Lower lobe of right lung (tissue), 2 donors: Measurements from ENCODE around the gene POP4. TPM values are rescaled to one million over a fixed set of nuclear protein-coding genes. Genes with fewer than 3 reads are reported as not detected.

ENCODE experiments used
- ATAC-seq, 2 donors: fragments of 200-7000 bp; cut with Tn5 transposase; one replicate each; pipeline ENCODE4 v1.9.1; 2020 to 2022; ENCODE audit warnings: mild to moderate bottlenecking in 2 of 2, moderate library complexity in 2 of 2
- DNase-seq: peaks from one replicate; pipeline ENCODE4 v3.0.0-alpha.2; 2020
- H3K27ac ChIP-seq: fragments of 200-600 bp; one replicate; pipeline ENCODE4 v1.8.0; 2022
- H3K27me3 ChIP-seq: fragments of 200-600 bp; one replicate; pipeline ENCODE4 v1.8.0; 2022; ENCODE audit warnings: low read depth
- H3K36me3 ChIP-seq: fragments of 200-600 bp; one replicate; pipeline ENCODE4 v1.8.0; 2022; ENCODE audit warnings: mild to moderate bottlenecking
- H3K4me1 ChIP-seq: fragments of 200-600 bp; one replicate; pipeline ENCODE4 v1.8.0; 2022
- H3K4me3 ChIP-seq: fragments of 200-600 bp; one replicate; pipeline ENCODE4 v1.8.0; 2022; ENCODE audit warnings: mild to moderate bottlenecking
- H3K9me3 ChIP-seq: fragments of 200-600 bp; one replicate; pipeline ENCODE4 v1.8.0; 2022
- CTCF ChIP-seq: fragments of 200-600 bp; IDR thresholded peaks from one replicate; pipeline ENCODE4 v1.8.0; 2022; ENCODE audit warnings: antibody characterized with exemption, mild to moderate bottlenecking
- intact Hi-C: fragments of 100-400 bp; cut with DNase I; formaldehyde crosslinking; loops from one replicate; pipeline ENCODE4 v1.11.0; 2022
- total RNA-seq: library from RNA; stranded (reverse); fragmentation: NEBNext Ultra II Directional; extraction: Animal tissue kit (Norgen Biotek cat#: 25700); gene quantifications from one replicate; pipeline ENCODE4 v1.2.1, GENCODE V29; 2021
- donor health status: DM: no; HTN: yes; CAD: no; lungs with severe emphysema.

Gene POP4
- total RNA-seq, 1 donor from 2014 or later = 44.4 TPM

GRCh38 chr19:29567366-29567915 is 38.6 kb upstream of the POP4 start:
- Histone ChIP-seq H3K4me3 (no peak overlapping the region), H3K27ac (no peak overlapping the region), H3K27me3 (peaks cover 16% of the 10 kb centered on the region), H3K4me1 (no peaks in the 10 kb centered on the region), H3K9me3 (no peaks in the 10 kb centered on the region), H3K36me3 (no peaks in the 10 kb centered on the region)
- intact Hi-C loops = no loop called here
- TF ChIP-seq CTCF = no peak
- ATAC-seq = no peak
- no peak for DNase-seq

GRCh38 chr19:29568036-29569025 is 37.8 kb upstream of the POP4 start:
- no peaks in the 10 kb centered on the region for H3K36me3 ChIP-seq
- no peaks in the 10 kb centered on the region for H3K4me1 ChIP-seq
- TF ChIP-seq CTCF = no peak
- peaks cover 16% of the 10 kb centered on the region for H3K27me3 ChIP-seq
- intact Hi-C loops = no loop called here
- ATAC-seq = peak in 1 of 2 donors; percentile 21
- no peak overlapping the region for H3K27ac ChIP-seq
- H3K9me3 ChIP-seq = no peaks in the 10 kb centered on the region
- H3K4me3 ChIP-seq = no peak overlapping the region
- DNase-seq = no peak

- no peaks in the 10 kb centered on the region for H3K9me3 ChIP-seq
- H3K27ac ChIP-seq = no peak overlapping the region
- DNase-seq (no peak), ATAC-seq (no peak)
- H3K36me3 ChIP-seq = no peaks in the 10 kb centered on the region
- intact Hi-C loops = no loop called here
- no peak overlapping the region for H3K4me3 ChIP-seq
- TF ChIP-seq CTCF = no peak
- peaks cover 12% of the 10 kb centered on the region for H3K27me3 ChIP-seq
- no peaks in the 10 kb centered on the region for H3K4me1 ChIP-seq
These were observed 36.8 kb upstream of the POP4 start for GRCh38 chr19:29569038-29569911.

GRCh38 chr19:29571181-29571580 is 34.9 kb upstream of the POP4 start:
- peaks cover 15% of the 10 kb centered on the region for H3K27me3 ChIP-seq
- no peaks in the 10 kb centered on the region for H3K4me1 ChIP-seq
- H3K9me3 ChIP-seq = no peaks in the 10 kb centered on the region
- H3K4me3 ChIP-seq = no peak overlapping the region
- ATAC-seq (no peak), DNase-seq (no peak)
- no peaks in the 10 kb centered on the region for H3K36me3 ChIP-seq
- H3K27ac ChIP-seq = no peak overlapping the region
- intact Hi-C loops = no loop called here
- no peak for TF ChIP-seq CTCF

- peaks cover 20% of the 10 kb centered on the region for H3K27me3 ChIP-seq
These were observed 32.6 kb upstream of the POP4 start for GRCh38 chr19:29573486-29573885.

More at GRCh38 chr19:29573486-29573885, 32.6 kb upstream of the POP4 start:
- no peak overlapping the region for H3K4me3 ChIP-seq
- no peak overlapping the region for H3K27ac ChIP-seq
- ATAC-seq = no peak
- no peaks in the 10 kb centered on the region for H3K4me1 ChIP-seq
- intact Hi-C loops = no loop called here
- no peak for TF ChIP-seq CTCF
- H3K36me3 ChIP-seq = no peaks in the 10 kb centered on the region
- no peak for DNase-seq
- H3K9me3 ChIP-seq = no peaks in the 10 kb centered on the region
